NCI-H2196 treated with DMSO at 0.1 percent for 48 hours (cell line): Measurements from ENCODE around the gene INSC.

Experiments used
- DNase-seq: peaks from one replicate; lab custom pipeline; 2025; ENCODE audit not compliant: unreplicated experiment; lab: John Stamatoyannopoulos, UW

INSC gene

DNA sequence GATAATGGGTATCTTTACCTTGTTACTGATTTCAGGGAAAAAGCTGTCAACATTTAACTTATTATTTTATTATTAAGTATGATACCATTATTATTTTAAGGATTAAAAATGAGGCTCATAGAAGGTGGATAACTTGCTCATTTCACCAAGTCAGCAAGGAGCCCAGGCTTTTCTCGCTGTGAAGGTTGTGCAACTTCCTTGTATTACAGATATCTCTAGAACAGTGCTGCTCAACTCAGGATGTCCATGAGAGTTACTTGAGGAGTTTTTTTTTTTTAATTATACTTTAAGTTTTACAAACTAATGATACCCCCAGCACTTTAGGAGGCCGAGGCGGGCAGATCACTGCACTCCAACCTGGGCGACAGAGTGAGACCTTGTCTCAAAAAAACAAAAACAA, 98.2 kb downstream of the INSC start:
- DNase-seq: no peak

DNA sequence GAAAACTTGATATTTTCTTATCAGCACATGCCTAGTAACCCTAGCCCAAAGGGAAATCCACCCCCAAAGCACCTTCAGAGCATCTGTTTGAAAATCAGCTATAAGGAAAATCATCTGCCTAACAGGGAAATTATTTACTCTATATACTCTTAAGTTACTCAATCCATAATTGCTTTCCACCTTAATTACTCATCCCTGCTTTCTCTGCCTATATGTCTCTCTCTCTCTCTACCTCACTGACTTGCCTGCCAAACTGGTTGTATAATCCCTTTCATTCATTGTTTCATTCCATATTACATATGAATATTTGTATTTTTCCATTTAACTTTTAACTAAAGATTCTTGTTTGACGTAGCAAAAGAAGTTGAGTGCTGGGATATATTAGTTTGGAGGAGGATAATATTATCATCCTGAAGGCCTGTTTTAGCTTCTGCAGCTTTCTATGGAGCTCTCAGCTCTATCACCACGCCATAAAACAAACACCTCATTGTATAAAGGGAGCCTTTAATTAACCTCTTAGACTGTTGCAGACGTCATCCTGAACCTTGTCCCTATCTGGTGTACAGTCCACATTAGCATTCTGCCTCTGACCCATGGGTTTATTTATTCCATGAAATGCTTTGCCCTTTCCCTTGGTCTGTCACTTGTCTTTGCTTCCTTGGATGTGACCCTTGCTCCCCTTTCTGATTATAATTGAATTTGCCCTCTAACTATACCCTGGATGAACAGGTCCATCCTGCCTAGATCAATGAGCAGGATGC, 98.9 kb downstream of the INSC start:
- DNase-seq: no peak

DNA sequence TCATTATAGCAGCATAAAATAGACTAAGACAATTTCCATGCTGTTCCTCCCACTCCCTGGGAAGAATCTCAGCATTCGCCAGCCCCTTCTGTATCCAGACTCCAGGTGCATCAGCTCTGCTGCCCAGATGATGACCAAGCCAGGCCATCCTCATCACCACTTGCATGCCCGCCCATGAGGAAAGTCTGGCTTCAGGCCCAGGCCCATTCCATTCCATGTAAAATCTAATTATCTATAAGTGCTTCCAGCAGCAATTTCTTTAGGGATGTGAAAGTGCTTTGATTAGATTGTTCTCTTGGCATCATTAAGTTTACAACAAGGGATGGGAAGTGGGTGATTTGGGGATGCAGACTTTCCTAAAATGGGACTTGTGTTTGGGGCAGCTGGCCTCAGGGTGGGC, 100.3 kb downstream of the INSC start:
- no peak for DNase-seq

DNA sequence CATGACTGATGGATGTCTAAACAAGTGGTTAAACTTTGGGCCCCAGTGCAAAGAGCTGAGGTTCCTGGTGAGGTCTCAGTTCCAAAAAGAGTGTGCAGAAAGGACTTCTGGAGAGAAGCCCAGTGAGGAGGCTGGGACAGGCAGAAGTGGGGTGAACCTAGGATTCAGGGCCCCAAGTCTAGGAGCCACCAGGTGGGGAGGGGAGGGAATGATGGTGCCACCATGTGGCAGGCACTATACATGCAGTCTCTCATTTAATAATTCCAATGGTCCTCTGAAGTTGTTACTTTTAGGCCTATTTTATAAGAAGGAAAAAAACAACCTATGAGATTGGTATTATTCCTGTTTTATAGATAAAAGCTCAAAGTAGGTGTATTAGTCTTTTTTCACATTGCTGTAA, 102.0 kb downstream of the INSC start:
- DNase-seq: no peak

DNA sequence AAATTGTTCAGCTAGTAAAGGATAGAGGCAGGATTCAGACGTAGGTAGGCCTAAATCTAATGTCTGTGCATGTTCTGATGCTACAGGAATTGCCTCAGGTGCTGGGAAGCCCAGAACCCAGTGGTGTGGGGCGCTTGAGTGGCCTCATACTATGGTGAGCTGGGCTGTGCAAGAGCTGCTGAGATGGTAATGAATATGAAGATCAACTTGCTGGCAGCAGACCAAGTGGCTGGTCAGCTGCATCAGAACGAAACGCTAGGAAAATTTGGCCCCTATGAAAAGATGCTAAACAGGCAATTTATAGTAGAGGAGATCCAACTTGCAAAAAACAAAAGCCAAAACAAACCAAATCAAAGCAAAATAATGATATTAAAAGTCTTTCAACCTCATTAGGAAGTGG, 102.7 kb downstream of the INSC start:
- DNase-seq: no peak

DNA sequence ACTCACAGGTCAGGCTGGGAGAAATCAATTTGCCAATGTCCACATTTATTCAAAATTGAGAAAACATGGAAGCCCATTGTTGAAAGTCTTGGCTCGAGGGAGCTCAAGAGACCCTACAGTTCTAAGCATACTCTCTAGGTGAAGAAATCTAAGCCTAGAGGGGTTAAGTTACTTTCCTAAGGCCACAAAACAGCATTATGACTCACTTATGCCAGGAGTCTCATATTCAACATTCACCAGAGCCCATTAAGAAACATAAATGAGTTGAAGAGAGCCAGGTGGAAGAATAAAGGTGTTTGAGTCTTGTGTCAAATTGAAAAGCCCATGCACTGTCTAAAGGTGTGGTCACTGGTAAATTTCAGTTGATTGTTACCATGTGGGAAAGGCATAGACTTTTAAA, 108.1 kb downstream of the INSC start:
- DNase-seq: no peak

DNA sequence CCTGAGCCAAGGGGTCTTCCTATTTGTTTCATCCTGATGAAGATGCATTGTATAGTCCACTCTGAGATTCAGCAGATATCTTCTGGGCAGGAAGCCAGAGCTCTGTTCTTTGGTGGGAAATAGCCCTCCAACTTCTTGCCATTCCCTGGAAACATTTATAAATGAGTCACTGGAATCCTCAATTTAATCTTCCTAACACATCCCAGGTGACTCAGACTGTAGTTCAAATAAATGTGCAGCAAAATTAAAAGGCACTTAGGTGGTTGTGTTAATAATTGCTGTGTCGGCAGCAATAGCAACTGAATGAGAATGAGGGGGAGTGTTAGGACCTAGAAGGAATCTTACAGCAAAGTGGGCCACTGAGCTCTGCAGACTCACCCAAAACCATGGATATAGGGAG, 108.6 kb downstream of the INSC start:
- DNase-seq: no peak

DNA sequence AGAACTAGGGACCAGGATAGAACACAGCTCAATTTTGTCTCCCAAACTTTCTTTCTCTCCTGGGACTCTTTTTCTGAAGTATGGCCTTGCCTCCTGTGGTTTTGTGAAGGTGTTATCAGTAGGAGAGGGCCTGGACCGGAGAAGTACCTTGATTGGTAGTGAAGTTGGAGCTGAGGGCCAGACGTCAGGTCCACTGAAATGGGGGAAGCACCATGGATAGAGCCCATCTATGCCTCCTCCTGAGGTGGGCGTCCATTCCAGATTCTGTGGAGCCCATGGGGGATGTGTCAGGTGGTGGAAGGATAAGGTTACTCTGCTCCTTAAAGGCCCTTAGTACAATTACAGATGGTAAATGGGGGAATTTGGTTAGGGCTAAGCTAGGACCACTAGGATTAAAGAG, 109.7 kb downstream of the INSC start:
- no peak for DNase-seq

DNA sequence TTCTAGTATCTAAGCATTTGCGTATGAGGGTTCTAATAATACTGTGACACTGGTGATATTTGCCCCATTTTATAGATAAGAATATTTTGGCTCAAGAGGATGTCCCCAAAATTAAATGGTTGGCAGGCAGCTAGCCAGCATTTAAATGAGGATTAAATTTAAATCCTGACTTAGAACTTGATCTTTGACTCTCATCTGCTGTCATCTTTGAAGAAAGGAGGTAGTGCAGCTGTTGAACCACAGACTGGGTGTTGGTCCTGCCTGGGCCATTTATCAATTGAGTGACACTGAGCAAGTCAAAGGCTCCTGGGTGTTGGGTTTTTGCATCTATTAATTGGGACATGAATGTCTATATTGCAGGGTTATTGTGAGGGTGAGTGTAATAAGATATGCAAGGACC, 112.3 kb downstream of the INSC start:
- DNase-seq: no peak

DNA sequence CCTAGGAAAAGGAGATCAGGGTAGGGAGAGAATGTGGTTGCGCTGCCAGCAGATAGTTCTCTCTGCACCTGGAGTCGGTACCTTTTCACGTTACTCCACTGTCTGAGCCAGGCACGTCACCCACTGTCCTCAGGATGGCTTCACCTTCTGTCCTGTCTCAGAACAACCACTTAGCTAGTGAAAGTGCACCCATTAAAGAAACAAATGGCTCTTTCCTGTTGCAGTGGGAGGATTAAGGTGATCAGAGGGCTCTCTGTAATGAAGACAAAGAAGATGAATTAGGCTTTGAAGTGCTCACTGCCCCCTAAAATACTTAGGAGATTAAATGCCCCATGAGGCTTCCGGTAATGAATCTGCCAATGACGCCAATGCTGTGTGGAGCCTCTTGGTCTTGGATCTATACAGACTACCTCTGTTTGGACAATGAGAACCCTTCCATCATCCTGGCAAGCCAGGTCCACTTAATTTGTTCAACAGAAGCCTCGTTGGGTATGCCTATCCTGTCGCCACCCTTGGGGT, 113.7 kb downstream of the INSC start:
- no peak for DNase-seq

DNA sequence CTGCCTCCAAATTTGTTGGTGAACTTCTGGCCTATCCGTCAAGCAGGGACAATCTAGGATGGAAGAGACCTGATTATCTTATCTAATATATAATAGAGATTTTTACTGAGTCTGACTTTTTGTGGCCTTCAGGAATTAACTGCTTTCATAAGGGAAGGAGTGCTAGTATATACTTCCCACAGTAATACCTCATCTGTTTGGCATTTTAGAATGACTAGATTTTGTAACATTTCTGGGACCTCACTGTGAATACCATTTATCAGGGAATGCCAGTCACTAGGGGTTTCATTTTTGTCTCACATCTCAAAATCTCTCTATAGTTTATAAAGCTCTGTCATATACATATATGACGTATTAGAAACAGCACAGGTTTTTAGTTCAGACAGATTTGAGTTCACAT, 114.3 kb downstream of the INSC start:
- no peak for DNase-seq

DNA sequence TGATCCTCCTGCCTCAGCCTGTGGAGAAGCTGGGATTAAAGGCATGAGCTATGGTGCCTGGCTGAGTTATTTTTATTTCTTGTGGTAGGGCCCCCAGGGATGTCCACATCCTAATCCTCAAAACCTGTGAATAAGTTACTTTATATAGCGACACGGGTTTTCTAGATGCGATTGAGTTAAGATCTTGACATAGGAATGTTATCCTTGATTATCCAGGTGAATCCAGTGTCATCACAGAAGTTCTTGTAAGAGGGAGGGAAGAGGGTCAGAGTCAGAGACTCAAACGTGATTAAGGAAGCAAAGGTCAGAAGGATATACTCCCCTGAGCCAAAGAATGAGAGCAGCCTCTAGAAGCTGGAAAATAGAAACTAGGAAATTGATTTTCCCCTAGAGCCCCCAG, 117.8 kb downstream of the INSC start:
- no peak for DNase-seq

DNA sequence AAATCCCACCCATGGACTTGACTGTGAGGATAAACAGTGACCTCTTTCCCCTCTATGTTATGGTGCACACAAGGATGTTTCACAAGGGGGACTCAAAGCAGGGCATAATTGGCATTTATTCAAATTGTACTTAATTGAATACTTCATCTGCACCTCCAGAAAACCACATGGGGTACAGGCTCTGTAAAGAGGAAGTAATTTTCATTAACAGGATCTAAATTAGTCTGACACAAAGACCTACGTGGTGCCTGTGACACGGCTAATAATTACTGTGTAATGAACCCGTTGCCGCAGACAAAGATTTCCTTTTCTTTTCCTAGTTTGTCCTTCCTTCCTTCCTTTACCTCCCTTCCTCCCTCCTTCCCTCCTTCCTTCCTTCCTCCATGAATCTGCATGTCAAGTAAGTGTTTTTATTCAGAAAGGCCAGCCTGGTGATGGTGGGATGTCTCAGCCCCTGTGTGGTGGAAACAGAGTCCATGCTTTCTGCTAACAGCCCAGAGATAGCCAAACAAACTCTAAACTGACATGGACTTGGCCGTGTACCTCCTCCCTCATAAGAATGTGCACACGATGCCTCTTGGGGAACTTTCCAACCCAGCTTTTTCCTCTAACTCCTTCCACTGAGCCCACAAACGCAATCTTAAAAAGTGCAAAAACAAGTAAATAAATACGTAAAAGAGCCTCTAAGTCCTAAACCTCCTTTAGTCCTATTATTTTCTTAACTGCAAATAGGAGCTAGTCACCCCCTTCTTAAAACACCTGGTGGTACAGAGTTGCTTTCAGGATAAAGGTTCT, 118.8 kb downstream of the INSC start:
- no peak for DNase-seq

DNA sequence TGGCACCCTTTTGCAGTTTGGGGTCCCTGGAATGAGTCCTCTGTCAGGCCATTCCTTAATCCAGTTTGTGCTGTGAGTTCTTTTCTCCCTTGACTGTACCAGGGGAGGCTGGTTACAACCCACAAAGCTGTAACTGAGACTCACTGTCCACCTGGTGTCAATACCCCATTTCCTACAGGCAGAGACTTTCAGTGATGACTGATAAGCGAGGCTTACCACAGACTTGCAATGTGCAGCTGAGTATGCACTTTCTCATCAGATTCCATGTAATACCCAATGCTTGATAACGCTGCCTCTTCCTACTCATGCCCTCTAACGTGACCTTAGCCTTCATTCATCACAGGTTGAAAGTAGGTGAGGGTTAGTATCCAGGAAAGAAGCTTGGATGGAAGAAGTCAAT, 120.1 kb downstream of the INSC start:
- DNase-seq: no peak

DNA sequence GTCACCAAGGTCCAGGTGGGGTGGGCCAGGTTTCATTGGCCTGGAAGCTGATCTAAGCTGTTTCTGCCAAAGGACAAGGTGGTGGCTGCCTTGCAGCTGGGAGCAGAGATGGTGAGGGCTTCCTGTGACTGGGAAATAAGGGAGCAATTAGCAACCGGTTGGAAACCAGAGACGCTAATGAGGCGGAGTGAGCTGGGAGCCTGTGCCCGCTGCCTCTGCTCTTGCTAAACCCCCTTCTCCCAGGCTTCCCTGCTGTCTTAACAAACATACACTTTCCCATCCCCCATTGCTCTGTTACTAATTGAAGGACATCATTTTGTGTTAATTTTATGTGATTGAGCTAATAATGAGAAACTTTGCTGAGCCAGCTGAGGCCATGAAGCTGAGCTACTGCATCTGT, 121.8 kb downstream of the INSC start:
- no peak for DNase-seq

DNA sequence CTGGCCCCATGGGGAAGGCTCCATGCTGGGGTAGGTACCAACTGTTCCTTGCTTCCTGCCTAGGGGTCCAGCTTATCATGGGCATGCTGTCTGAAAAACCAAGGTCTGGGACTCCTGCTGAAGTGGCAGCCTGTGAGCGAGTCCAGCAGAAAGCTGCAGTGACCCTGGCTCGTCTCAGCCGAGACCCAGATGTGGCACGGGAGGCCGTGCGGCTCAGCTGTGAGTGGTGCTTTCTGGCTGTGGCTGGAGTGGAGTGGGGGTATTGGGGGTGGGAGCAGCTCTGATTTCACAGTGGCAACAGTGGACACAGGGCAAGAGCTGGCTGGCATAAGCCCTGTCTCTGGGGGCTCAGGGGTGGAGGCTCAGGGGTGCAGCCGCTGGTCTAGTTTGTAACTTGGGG, 124.1 kb downstream of the INSC start:
- DNase-seq: no peak

DNA sequence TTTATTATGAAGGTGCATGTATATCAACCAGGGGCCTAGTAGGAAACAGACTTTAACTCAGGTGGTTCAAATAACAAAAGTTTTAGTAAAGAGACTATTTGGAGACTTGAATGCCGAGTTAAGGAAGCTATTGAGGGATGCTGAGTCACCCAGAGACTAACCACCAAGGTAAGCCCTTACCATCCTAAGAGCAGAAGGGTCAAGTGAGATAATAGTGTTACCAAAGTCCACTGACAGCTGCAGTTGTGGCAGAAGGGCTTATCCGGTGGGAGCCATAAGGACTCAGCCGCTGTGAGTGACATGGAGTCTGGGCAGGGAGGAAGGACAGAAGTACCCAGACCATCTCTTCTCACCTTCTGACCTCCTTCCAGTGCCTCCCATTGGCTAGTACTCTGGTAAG, 134.0 kb downstream of the INSC start:
- no peak for DNase-seq

DNA sequence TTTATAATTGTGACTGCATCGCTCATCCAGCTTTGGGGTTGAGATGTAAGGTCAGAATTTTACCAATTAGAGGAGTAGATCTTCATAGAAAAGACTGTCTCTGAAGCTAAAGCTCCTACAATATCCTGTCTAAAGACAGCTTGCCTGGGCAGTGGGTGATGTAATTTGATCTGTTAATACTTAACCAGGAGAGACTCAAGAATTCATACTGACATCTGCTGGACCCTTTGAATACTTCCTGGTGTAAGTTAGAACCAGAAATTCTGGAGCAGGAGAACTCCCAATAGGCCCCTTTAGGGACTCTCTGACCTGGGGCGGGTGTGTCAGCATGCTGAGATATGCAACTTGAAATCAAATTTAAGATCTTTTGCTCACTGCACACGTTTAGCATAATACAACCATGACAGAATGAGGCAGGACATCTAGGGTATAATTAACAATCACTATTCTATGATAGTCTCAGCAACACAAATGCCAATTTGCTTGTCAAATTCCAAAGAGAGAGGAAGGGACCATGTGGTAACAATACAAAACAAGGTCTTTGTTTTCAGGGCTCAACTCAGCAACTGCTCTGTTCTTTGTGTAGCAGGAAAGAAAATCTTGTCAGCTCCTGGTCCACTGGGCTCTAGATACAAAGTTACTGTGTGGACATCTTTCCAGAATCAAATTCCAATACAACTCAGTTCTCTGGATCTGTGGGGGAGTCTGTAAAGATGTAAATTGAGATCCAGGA, 143.9 kb downstream of the INSC start:
- DNase-seq: no peak

DNA sequence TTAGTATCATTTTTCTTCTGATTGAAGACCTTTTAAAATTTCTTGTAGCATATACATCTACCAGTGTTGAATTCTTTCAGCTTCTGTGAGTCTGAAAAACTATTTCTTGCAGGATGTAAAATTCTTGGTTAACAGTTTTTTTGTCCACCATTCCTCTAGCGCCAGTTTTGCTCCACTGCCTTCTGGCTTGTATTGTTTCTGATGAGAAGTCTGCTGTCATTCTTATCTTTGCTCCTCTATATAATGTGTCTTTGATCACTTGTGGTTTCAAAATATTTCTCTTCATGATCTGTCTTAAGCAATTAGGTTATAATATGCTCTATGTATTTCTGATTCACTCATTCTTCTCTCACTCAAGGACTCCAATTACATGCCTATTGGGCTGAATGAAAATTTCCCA, 152.3 kb downstream of the INSC start:
- no peak for DNase-seq

DNA sequence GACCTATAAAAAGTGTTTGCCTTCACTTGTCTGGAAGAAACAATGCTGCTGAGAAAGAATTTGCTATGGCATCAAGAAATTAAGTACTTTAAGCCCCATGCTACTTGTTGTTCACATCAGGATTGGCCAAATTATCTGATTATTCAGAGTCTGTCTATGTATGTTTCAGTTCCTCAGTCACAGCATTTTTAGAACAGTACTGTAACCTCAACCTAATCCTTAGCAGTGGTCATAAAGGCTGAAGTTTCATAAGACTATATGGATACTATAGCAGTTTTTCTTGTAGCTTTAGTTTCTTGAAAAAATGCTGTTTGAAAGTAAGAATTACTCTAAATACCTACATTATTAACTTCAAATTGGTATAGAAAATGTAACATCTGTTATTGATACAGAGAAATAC, 153.9 kb downstream of the INSC start:
- DNase-seq: no peak

DNA sequence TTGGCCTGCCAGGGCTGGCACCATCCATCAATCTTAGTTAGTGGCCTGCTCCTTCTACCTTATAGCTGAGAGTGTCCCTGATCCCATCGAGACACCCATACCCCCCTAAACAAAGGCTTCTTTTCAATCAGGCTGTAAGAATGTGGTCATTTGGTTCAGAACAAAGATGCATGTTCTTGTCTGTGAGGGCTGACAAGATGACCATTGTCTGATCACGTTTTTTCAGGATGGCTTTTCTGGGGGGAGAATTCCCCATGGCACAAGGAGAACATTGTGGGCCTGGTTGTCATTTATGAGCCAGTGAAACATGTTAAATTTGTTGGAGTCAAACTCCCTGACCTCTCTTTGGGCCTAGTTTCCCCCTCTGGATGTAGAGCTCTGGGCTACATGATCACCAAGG, 160.4 kb downstream of the INSC start:
- no peak for DNase-seq

DNA sequence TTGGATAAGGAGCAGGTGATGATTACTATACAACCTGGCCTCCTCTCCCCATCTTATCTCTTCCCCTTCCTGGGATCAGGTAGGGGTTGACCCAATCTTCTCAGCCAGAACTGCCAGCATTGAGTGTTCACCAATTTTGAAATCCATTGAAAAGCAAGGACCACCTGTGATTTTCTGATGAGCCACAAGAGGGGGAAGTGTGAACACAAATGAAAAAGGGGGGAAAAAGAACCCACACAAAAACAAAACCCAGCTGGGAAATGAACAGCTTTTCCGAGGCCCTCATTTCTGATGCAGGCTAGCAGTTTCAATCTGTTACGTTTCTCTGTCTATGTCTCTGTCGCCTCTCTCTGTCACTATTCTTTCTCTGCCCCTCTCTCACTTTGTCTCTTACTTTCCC, 161.9 kb downstream of the INSC start:
- DNase-seq: no peak
